Dedifferentiated amniotic fluid mesenchymal stem cell (primary cell): ENCODE results near the gene CCL13.
"Not testable (repeated sequence)": the region's sequence is repeated elsewhere in the genome, so short reads cannot be mapped to it uniquely, and the experiment has no call there.

Experiments
- DNase-seq: peaks from one replicate; pipeline ENCODE4 v3.0.0-alpha.2; 2016; ENCODE audit errors: extremely low spot score

CCL13 gene

DNA sequence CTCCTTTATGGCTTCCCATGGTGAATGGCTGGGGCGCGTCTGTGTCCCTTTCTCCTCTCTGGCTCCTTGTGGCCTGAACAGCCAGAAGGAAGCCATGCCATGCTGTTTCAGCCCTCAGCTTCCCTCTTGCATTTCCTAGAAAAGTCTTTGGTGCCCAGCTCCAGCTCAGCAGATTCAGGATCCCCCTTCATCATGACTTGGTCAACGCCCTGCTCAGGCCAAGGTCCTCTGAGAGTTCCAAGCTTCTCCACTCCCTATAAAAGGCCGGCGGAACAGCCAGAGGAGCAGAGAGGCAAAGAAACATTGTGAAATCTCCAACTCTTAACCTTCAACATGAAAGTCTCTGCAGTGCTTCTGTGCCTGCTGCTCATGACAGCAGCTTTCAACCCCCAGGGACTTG, at the start of gene CCL13:
Gene CCL13 (plus strand): TSS at position 287 of the 400 bp plus-strand sequence. CDS start 47 bp downstream, at position 334.
- no peak for DNase-seq

DNA sequence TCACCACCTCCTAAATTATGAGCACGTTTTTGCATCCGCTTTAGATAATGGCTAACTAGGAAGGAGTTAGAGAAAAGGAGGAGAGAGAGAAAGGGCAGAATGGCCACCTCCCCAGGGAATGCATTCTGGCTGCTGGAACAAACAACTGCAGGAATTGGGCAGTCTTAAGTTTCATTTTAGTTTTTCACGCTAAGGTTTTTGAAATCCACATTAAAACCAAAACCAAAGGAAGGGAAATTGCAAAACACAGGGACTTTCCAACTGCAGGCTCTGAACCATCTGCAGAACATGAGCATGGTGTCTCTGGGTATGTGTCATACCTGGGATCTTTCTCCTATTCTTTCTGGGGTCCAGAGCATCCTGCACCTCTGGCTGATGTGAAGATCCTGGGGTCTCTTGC, 49.2 kb upstream of the CCL13 start:
- DNase-seq, result peak; percentile 34

GRCh38 chr17:34308371-34308770, 47.9 kb upstream of the CCL13 start:
- no peak for DNase-seq

GRCh38 chr17:34311291-34311690, 45.0 kb upstream of the CCL13 start:
- no peak for DNase-seq

GRCh38 chr17:34312080-34312479, 44.2 kb upstream of the CCL13 start:
- DNase-seq, result peak; percentile 23

GRCh38 chr17:34313164-34313563, 43.1 kb upstream of the CCL13 start:
- DNase-seq, result peak; percentile 44

- peak; percentile 78 for DNase-seq
Observed at GRCh38 chr17:34314279-34314678, 42.0 kb upstream of the CCL13 start.

DNA sequence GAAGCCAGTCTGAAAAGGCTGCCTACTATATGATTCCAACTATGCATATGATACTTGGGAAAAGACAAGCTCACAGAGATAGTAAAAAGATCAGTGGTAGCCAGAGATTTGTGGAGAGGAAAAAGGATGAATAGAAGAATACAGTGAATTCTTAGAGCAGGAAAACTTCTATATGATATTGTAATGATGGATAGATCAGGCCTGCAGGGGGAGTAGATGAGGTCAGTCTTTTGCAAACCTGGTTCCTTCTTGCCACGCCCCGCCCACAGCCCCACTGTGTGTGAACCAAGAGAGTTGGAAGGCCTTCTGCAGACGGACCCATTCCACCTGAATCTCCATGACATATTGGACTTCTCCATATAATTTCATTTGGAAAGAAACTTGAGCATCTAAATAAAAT, 37.8 kb upstream of the CCL13 start:
- no peak for DNase-seq

GRCh38 chr17:34319039-34319483, 37.2 kb upstream of the CCL13 start, which contains the start of gene CCL8:
CCL8 (plus strand) TSS chr17:34319435; CDS start chr17:34319502, 67 bp downstream.
- DNase-seq, result no peak

DNA sequence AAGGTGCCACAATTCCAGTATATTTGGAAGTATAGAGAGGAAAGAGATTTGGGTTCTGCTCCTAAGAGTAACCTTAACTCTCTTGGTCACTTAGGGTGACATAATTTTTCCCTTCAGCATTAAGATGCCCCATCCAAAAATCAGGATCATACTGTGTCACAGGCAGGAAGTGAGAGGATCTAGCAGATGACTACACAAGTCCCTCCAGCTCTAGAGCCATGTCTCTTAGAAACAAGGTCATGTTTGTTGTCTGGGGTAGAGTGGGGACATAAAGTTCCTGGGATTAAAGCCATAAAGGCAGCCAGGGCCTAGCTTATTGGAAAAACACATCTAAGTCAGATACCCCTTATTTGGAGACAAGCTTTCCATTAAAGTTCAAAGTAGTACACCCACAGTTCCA, 34.3 kb upstream of the CCL13 start:
- no peak for DNase-seq

DNA sequence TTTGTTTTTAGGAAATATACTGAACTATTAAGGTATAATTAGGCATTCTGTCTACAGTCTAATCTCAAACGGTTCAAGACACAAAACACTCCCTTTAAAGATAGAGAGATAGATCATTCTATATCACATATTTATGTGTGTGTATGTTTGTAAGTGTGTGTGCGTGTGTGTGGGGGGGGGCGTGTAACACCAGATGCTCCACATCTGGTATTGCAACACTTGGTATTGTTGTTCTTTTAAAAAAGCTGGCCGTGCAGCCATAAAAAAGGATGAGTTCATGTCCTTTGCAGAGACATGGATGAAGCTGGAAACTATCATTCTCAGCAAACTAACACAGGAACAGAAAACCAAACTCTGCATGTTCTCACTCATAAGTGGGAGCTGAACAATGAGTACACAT, 28.7 kb upstream of the CCL13 start:
- DNase-seq, result not testable (repeated sequence)

DNA sequence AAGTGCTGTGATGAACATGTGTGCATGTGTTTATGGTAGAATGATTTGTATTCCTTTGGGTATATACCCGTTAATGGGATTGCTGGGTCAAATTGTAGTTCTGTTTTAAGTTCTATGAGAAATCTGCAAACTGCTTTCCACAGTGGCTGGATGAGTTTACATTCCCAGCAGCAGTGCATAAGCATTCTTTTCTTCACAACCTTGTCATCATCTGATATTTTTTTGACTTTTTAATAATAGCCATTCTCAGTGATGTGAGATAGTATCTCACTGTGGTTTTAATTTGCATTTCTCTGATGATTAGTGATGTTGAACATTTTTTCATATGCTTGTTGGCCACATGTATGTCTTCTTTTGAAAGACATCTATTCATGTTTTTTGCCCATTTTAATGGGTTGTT, 18.6 kb upstream of the CCL13 start:
- no peak for DNase-seq

DNA sequence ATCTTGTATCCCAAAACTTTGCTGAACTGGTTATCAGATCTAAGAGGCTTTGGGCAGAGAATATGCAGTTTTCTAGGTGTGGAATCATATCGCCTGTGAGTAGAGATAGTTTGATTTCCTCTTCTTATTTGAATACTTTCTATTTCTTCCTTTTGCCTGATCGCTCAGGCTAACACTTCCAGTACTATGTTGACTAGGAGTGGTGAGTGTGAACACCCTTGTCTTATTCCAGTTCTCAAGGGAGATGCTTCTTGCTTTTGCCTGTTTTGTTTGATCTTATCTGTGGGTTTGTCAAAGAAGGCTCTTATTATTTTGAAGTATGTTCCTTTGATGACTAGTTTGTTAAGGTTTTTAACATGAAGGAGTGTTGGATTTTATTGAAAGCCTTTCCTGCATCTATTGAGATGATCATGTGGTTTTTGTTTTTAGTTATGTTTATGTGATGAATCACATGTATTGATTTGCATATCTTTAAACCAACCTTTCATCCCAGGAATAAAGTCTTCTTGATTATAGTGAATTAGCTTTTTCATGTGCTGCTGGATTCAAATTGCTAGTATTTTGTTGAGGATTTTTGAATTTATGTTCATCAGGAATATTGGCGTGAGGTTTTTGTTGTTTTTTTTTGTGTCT, 17.0 kb upstream of the CCL13 start:
- no peak for DNase-seq

DNA sequence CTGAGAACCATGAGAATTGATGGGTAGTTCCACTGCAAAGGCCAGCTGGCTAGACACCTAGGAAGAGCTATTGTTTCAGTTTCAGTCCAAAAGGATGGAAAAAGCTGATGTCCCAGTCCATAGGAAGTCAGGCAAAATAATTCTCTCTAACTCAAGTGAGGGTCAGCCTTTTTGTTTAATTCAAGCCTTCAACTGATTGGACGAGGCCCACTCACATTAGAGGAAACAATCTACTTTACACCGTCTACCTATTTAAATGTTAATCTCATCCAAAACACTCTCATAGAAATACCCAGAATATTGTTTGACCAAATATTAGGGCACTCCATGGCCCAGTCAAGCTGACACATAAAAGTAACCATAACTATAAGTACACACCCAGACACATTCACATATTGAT, 14.4 kb upstream of the CCL13 start:
- no peak for DNase-seq

DNA sequence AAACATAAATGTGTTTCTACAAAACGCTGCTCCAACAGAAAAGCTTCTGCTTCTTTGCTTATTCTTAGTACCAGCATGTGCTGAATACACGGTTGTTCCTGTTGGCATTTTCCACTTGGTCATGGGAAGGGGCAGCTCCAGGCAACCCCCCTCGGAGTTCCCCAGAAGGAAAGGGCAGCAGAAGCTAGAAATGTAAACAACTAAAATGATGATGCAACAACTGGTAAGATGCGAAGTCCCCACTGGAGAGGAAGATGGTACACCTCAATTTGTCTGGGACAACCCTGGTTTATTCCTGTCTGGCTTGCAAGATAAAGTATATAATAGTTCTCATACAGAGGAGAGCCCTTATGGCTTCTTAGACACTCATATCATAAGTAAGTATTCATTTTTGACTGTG, 9.2 kb upstream of the CCL13 start:
- no peak for DNase-seq

GRCh38 chr17:34349751-34350150, 6.5 kb upstream of the CCL13 start:
- DNase-seq, result no peak

GRCh38 chr17:34351096-34351495, 5.2 kb upstream of the CCL13 start:
- DNase-seq, result no peak

DNA sequence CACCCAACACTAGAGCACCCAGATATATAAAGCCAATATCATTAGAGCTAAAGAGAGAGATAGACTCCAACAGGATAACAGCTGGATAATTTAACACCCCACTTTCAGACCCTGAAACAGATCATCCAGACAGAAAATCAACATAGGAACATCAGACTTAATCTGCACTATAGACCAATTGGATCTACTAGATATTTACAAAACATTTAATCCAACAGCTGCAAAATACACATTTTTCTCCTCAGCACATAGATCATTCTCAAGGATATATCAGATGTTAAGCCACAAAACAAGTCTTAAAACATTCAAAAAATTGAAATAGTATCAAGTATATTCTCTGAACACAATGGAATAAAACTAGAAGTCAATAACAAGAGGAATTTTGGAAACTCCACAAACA, 4.1 kb upstream of the CCL13 start:
- DNase-seq, result no peak

DNA sequence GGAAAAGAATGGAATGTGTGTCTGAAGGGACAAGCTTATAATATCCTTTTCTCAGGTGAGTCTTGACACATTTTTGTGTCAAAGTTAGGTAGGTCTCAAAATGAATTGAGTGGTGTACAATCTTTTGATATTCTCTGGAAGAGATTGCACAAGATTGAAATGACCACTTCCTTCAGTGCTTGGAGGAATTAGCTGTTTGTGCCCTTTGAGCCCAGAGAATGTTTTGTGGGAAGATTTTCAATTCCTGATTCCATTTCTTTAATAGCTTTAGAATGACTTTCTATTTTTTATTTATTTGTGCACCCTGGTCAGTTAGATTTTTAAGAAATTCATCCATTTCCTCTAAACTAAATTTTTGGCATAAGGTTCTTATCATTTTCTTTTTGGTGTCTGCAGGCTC, 1.6 kb upstream of the CCL13 start:
- no peak for DNase-seq

GRCh38 chr17:34357398-34357797, 1.1 kb downstream of the CCL13 start:
- DNase-seq, result no peak

DNA sequence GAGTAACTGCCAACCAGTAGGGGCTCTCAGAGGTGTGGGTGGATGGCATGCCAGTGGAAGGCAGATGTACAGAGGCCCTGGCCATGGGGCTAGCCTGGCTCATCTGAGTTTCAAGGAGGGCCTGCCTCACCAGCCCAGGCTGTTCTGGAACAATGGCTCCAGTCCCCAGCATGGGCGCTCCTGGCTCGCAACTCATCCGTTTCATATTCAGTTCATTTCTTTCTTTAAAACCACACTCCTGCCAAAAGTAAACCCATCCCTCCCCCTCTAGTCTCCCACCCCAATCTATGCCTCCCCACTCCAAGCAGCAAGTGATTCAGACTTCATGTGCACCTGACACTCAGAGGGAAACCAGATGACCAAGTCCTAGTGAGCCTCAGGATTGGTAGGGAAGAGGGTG, 2.4 kb downstream of the CCL13 start:
- no peak for DNase-seq

DNA sequence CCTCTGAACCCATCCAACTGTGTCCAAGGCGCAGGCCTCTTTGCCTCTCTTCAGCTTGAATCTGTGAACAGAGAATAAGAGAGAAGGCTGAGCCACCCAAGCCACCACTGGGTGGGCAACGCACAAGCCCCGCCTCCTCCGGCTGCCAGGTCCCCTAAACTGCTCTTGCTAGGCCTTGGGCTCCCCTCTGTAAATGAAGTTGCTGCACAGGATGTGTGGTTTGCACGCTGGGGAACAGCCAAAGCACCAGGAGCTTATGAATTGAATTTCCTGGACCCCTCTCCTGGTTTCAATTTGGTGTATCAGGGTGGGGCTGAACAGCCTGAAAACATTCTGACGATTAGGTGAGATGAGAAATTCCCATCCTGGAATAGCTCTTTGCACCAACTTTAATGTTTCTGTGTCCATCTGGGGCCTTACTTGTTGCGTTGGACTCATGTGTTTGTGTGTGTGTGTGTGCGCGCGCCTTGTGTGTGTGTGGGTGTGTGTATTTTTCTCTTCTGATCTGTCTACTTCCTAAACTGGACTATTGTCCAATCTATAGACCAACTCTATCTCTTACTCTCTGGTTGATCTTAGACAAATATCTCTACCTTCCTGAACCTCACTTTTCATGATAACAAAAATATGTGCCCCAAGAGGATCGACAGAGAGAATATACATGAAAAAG, 4.5 kb downstream of the CCL13 start:
- DNase-seq, result no peak

DNA sequence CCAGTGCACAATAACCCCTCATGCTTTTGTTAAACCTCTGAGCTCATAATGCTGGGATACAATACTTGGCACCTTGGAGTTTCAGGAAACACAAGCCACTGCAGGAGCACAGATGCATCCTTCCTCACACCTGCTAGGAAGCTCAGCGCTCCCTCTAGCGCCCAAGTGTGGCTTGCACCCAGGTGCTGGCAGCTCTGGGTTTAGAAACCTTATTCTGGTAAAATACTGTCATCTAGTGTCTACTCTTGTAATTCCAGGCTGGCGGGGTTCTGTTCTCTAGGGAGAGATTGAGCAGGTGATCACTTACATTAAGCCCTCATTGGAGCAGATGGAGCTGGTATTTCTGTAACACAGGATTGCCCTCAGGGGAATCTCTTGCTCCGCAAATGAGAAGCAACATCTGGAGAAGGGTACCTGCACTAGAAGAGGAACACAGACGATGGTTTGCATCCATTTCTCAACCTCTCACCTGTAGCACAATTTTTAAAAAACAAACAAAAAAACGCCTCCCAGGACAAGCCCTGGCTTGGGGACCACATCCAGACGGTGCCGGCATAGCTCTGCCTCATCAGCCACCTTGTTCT, 5.3 kb downstream of the CCL13 start:
- DNase-seq, result peak; percentile 85
